IMR-90 (cell line): Measurements from ENCODE around the gene MTCL1. TPM values are rescaled to one million over a fixed set of nuclear protein-coding genes. Genes with fewer than 3 reads are reported as not detected.

Source experiments
- ATAC-seq: fragments of 200-7000 bp; cut with Tn5 transposase; 2 replicates; pipeline ENCODE4 v1.9.1; 2020; ENCODE audit warnings: low read depth, mild to moderate bottlenecking, moderate library complexity
- BruUV-seq: library from RNA; stranded (reverse); fragments of 400-500 nt; replicated peaks from 2 replicates; lab custom pipeline; 2021; lab: Mats Ljungman, UMichigan
- CTCF ChIA-PET: fragments of 300-600 bp; formaldehyde crosslinking; extraction: SDS; loops from one replicate; lab custom pipeline; 2021; ENCODE audit warnings: antibody characterized with exemption; lab: Yijun Ruan, JAX
- POLR2A ChIA-PET: fragments of 300-600 bp; sonication (Branson Sonifier 250); formaldehyde crosslinking; loops from one replicate; lab custom pipeline; 2022; ENCODE audit warnings: antibody characterized with exemption; ENCODE audit not compliant: unreplicated experiment; lab: Charles Lee
- DNase-seq: peaks from one replicate; pipeline ENCODE4 v3.0.0; 2013
- H2AFZ ChIP-seq: replicated peaks from 2 replicates; pipeline ENCODE3; 2013; ENCODE audit warnings: low read length, mild to moderate bottlenecking; ENCODE audit not compliant: poor library complexity
- H2AK5ac ChIP-seq: 2 replicates; pipeline ENCODE4 v1.6.1; 2013; ENCODE audit warnings: low read depth, low read length, inconsistent platforms
- H2AK9ac ChIP-seq: replicated peaks from 2 replicates; pipeline ENCODE3; 2013; ENCODE audit warnings: mild to moderate bottlenecking, low read depth, low read length, moderate library complexity; ENCODE audit not compliant: poor library complexity
- H2BK120ac ChIP-seq: 2 replicates; pipeline ENCODE4 v1.6.1; 2013; ENCODE audit warnings: low read depth, low read length, inconsistent platforms
- H2BK15ac ChIP-seq: 3 replicates; pipeline ENCODE4 v1.6.1; 2013; ENCODE audit warnings: low read depth, low read length, inconsistent platforms
- H2BK20ac ChIP-seq: 2 replicates; pipeline ENCODE4 v1.6.1; 2013; ENCODE audit warnings: low read depth, mild to moderate bottlenecking, inconsistent platforms, low read length, moderate library complexity
- H2BK5ac ChIP-seq: 2 replicates; pipeline ENCODE4 v1.6.1; 2013; ENCODE audit warnings: mild to moderate bottlenecking, low read depth, low read length, inconsistent platforms; ENCODE audit not compliant: poor library complexity, severe bottlenecking
- H3K14ac ChIP-seq: replicated peaks from 2 replicates; pipeline ENCODE4 v1.6.1; 2013; ENCODE audit warnings: low read depth, low read length, inconsistent platforms
- H3K18ac ChIP-seq: 2 replicates; pipeline ENCODE4 v1.6.1; 2013; ENCODE audit warnings: low read depth, low read length, control low read depth
- H3K23ac ChIP-seq: 2 replicates; pipeline ENCODE4 v1.6.1; 2013; ENCODE audit warnings: low read depth, low read length, inconsistent platforms
- H3K27ac ChIP-seq: 2 replicates; pipeline ENCODE4 v1.5.1; 2013; ENCODE audit warnings: mild to moderate bottlenecking, control low read depth, low read length; ENCODE audit not compliant: insufficient read depth
- H3K27me3 ChIP-seq: 2 replicates; pipeline ENCODE4 v1.6.1; 2013; ENCODE audit warnings: low read length; ENCODE audit not compliant: control insufficient read depth, insufficient read depth
- H3K36me3 ChIP-seq: 2 replicates; pipeline ENCODE4 v1.6.1; 2013; ENCODE audit warnings: low read length, mixed read lengths; ENCODE audit not compliant: control insufficient read depth, insufficient read depth
- H3K4ac ChIP-seq: 2 replicates; pipeline ENCODE4 v1.6.1; 2013; ENCODE audit warnings: low read depth, low read length, inconsistent platforms
- H3K4me1 ChIP-seq: 2 replicates; pipeline ENCODE4 v1.6.1; 2013; ENCODE audit warnings: low read length, mixed read lengths; ENCODE audit not compliant: control insufficient read depth, insufficient read depth
- H3K4me2 ChIP-seq: 2 replicates; pipeline ENCODE4 v1.6.1; 2013; ENCODE audit warnings: low read depth, mild to moderate bottlenecking, control low read depth, low read length, moderate library complexity
- H3K4me3 ChIP-seq: 2 replicates; pipeline ENCODE4 v1.5.1; 2013; ENCODE audit warnings: low read depth, mild to moderate bottlenecking, control low read depth, low read length, moderate library complexity; ENCODE audit not compliant: insufficient read depth
- H3K56ac ChIP-seq: 2 replicates; pipeline ENCODE4 v1.6.1; 2013; ENCODE audit warnings: low read length, inconsistent platforms; ENCODE audit not compliant: insufficient read depth; ENCODE audit errors: extremely low read depth
- H3K79me1 ChIP-seq, 2 experiments: 2 replicates each; pipeline ENCODE4 v1.6.1; 2013; ENCODE audit warnings: low read length in 2 of 2, inconsistent platforms in 1 of 2, low read depth in 1 of 2
- H3K9ac ChIP-seq: 2 replicates; pipeline ENCODE4 v1.6.1; 2013; ENCODE audit warnings: low read depth, low read length, control low read depth
- H3K9me1 ChIP-seq: 2 replicates; pipeline ENCODE4 v1.6.1; 2013; ENCODE audit warnings: low read length, inconsistent platforms; ENCODE audit not compliant: insufficient read depth
- H3K9me3 ChIP-seq: 2 replicates; pipeline ENCODE4 v1.6.1; 2013; ENCODE audit warnings: low read length; ENCODE audit not compliant: control insufficient read depth, insufficient read depth
- H4K20me1 ChIP-seq: 2 replicates; pipeline ENCODE4 v1.6.1; 2013; ENCODE audit warnings: low read length, inconsistent platforms; ENCODE audit not compliant: insufficient read depth
- H4K5ac ChIP-seq: 2 replicates; pipeline ENCODE4 v1.6.1; 2013; ENCODE audit warnings: mild to moderate bottlenecking, low read depth, low read length, control low read depth
- H4K8ac ChIP-seq, 2 experiments: 2 replicates each; pipeline ENCODE4 v1.6.1; 2013; ENCODE audit warnings: low read depth in 2 of 2, low read length in 2 of 2, control low read depth in 1 of 2, inconsistent platforms in 1 of 2
- H4K91ac ChIP-seq: 2 replicates; pipeline ENCODE4 v1.6.1; 2013; ENCODE audit warnings: low read depth, low read length, inconsistent platforms; ENCODE audit not compliant: insufficient read depth
- BHLHE40 ChIP-seq: fragments of 150-350 bp; IDR thresholded peaks from 2 replicates; pipeline ENCODE4 v1.6.1; 2016; ENCODE audit warnings: mild to moderate bottlenecking, low read depth, low read length
- CHD1 ChIP-seq: IDR thresholded peaks from 2 replicates; pipeline ENCODE4 v1.6.1; 2012; ENCODE audit warnings: low read depth, low read length, improper control_type of control experiment
- MAFK ChIP-seq: IDR thresholded peaks from 2 replicates; pipeline ENCODE4 v1.6.1; 2012; ENCODE audit warnings: low read depth, low read length, improper control_type of control experiment
- RAD21 ChIP-seq: IDR thresholded peaks from 2 replicates; pipeline ENCODE4 v1.6.1; 2012; ENCODE audit warnings: low read length, improper control_type of control experiment
- SMC3 ChIP-seq: fragments of 150-350 bp; IDR thresholded peaks from 2 replicates; pipeline ENCODE4 v1.6.1; 2016; ENCODE audit warnings: low read depth, mild to moderate bottlenecking, antibody characterized with exemption, low read length, moderate library complexity
- WGBS, 2 experiments: methylation state at CpG; one replicate each; pipeline versions ENCODE4 v1.1.5 to v1.1.7; 2013; ENCODE audit warnings: missing lambda C conversion rate in 2 of 2; ENCODE audit not compliant: insufficient read length in 1 of 2; ENCODE audit errors: extremely low coverage in 2 of 2; 5-methylcytosine and 5-hydroxymethylcytosine counted together
- dilution Hi-C: fragments of 300-500 bp; cut with HindIII; formaldehyde crosslinking; loops from one replicate; pipeline ENCODE4 v1.14.3; 2018; ENCODE audit warnings: low sequenced_read_pairs; ENCODE audit not compliant: unreplicated experiment
- in situ Hi-C: fragments of 300-500 bp; cut with MboI; formaldehyde crosslinking; loops from 3 replicates; pipeline ENCODE4 v1.14.3; 2019; ENCODE audit warnings: low sequenced_read_pairs, inconsistent platforms, mixed read lengths
- intact Hi-C: fragments of 100-400 bp; cut with micrococcal nuclease; formaldehyde crosslinking; loops from 2 replicates; pipeline ENCODE4 v1.10.0; 2022
- microRNA-seq, 2 experiments: library from miRNA; stranded (forward) in 1 of 2; unstranded in 1 of 2; fragments of 10-50 nt in 1 of 2; fragments of <30 nt in 1 of 2; gene quantifications in 1 of 2; microRNA quantifications in 1 of 2; one replicate each; pipeline versions ENCODE3 to v1.1.0; 2013 to 2020; ENCODE audit not compliant: insufficient read depth in 1 of 2, insufficient read length in 1 of 2, unreplicated experiment in 1 of 2
- polyA plus RNA-seq, 3 experiments: library from polyadenylated mRNA; depleted of rRNA; stranded (reverse); fragments of >200 nt; gene quantifications; 2 replicates each; pipeline ENCODE4 v1.2.3, GENCODE V29; 2012; ENCODE audit warnings: low replicate concordance in 1 of 3
- small RNA-seq, 5 experiments: library from RNA; depleted of rRNA; stranded (forward); fragments of <200 nt; gene quantifications; one replicate each; pipeline ENCODE3, GENCODE V24; 2012
- total RNA-seq: library from RNA; depleted of rRNA; stranded (reverse); fragments of >200 nt; gene quantifications from 2 replicates; pipeline ENCODE4 v1.2.3, GENCODE V29; 2012; rRNA removed
- TF ChIP-seq, protein P1 (sequence below): fragments of 150-350 bp; IDR thresholded peaks from 2 replicates; pipeline ENCODE4 v1.6.1; 2017; ENCODE audit warnings: mild to moderate bottlenecking, antibody characterized with exemption, low read length, low read depth

MTCL1 gene
- total and polyA plus RNA-seq, 2 of the 4 experiments (the other 2 are of a cell fraction) = 29.0 to 45.3 TPM

DNA sequence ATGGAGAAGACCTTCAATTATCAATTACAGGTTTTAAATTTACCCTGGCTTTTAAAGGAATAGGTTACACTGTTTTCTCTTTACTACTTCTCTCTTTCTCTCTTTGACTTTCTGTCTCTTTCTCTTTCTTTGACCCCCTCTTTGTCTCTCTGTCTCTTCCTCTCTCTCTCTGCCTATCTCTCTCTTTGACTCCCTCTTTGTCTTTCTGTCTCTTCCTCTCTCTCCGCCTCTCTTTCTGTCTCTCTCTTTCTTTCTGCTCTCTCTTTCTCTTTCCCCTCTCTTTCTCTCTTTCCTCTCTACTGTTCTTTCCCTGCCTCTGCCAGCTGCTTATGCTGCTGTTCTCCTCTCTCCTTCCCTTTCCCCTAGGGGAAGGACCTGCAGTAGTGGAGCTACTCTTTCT lies 175.7 kb downstream of the MTCL1 start:
- Histone ChIP-seq H3K36me3 (no peaks in the 10 kb centered on the region), H2BK20ac (no peak overlapping the region), H4K91ac (no peak overlapping the region), H2BK120ac (no peak overlapping the region), H3K4me3 (no peak overlapping the region), H2AK9ac (no peak overlapping the region), H2BK15ac (no peak overlapping the region), H3K4me1 (no peaks in the 10 kb centered on the region), H3K9ac (no peak overlapping the region), H4K20me1 (no peaks in the 10 kb centered on the region), H3K4me2 (no peak overlapping the region), H3K23ac (no peak overlapping the region), H4K8ac (no peak overlapping the region), H3K56ac (no peak overlapping the region), H3K14ac (no peak overlapping the region), H2BK5ac (no peak overlapping the region), H3K18ac (no peak overlapping the region), H2AFZ (no peak overlapping the region), H3K9me1 (no peaks in the 10 kb centered on the region), H3K27ac (no peak overlapping the region), H3K27me3 (no peaks in the 10 kb centered on the region), H4K5ac (no peak overlapping the region), H3K9me3 (peaks cover 6% of the 10 kb centered on the region; the same call in 1 of the 2 replicates), H3K4ac (no peak overlapping the region), H3K79me1 (no peaks in the 10 kb centered on the region), H2AK5ac (no peak overlapping the region)
- POLR2A ChIA-PET = no interaction called here
- no CpG with 5 or more reads among the region's 1 CpG for WGBS, 2 experiments
- BruUV-seq = no TSS peak
- no peak for ATAC-seq
- TF ChIP-seq CHD1 (no peak), BHLHE40 (no peak), SMC3 (no peak), RAD21 (no peak), MAFK (no peak)
- TF ChIP-seq, protein P1, sequence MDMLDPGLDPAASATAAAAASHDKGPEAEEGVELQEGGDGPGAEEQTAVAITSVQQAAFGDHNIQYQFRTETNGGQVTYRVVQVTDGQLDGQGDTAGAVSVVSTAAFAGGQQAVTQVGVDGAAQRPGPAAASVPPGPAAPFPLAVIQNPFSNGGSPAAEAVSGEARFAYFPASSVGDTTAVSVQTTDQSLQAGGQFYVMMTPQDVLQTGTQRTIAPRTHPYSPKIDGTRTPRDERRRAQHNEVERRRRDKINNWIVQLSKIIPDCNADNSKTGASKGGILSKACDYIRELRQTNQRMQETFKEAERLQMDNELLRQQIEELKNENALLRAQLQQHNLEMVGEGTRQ = no peak
- DNase-seq = no peak
- CTCF ChIA-PET = no interaction called here
- in situ Hi-C loops = no loop called here
- dilution Hi-C loops = no loop called here
- intact Hi-C loops = no loop called here

Small RNA genes lying within 50 kb of the gene (microRNA-seq; reads per million reads assigned to microRNA genes)
- not detected for gene RF00019 (ENCODE audit: insufficient read depth, insufficient read length)

Small RNA genes lying within 50 kb of the gene (small RNA-seq; reads per million reads assigned to genes)
- 0 reads per million in 5 experiments for gene RF00019

Other genes with a start within 250 kb of the MTCL1 start
- gene RAB12, start 96.1 kb upstream of the MTCL1 start, total RNA-seq = 14.9 and 35.3 TPM in 2 replicates
- 13.2 and 19.2 TPM in 2 replicates for gene RAB12, start 96.1 kb upstream of the MTCL1 start, polyA plus RNA-seq (2012; rRNA removed)